ENCODE data around the gene CCDC51.
"Not testable (repeated sequence)": the region's sequence is repeated elsewhere in the genome, so short reads cannot be mapped to it uniquely, and the experiment has no call there.

The CCDC51 gene

DNA sequence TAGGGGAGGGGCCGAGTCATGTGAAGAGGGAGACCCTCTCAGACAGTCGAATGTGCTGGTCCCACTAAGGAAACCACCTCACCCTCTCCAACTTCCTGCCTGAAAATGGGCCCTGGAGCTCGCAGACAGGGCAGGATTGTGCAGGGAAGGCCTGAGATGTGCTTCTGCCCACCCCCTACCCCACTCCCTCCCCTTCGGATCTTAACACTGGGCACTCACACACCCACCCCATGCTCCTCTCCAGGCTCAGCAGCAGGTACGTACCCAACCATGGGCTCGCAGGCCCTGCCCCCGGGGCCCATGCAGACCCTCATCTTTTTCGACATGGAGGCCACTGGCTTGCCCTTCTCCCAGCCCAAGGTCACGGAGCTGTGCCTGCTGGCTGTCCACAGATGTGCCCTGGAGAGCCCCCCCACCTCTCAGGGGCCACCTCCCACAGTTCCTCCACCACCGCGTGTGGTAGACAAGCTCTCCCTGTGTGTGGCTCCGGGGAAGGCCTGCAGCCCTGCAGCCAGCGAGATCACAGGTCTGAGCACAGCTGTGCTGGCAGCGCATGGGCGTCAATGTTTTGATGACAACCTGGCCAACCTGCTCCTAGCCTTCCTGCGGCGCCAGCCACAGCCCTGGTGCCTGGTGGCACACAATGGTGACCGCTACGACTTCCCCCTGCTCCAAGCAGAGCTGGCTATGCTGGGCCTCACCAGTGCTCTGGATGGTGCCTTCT, 26.6 kb upstream of the CCDC51 start:
- no peak for DNase-seq (ENCODE audit: low read depth in 2 of 2)

DNA sequence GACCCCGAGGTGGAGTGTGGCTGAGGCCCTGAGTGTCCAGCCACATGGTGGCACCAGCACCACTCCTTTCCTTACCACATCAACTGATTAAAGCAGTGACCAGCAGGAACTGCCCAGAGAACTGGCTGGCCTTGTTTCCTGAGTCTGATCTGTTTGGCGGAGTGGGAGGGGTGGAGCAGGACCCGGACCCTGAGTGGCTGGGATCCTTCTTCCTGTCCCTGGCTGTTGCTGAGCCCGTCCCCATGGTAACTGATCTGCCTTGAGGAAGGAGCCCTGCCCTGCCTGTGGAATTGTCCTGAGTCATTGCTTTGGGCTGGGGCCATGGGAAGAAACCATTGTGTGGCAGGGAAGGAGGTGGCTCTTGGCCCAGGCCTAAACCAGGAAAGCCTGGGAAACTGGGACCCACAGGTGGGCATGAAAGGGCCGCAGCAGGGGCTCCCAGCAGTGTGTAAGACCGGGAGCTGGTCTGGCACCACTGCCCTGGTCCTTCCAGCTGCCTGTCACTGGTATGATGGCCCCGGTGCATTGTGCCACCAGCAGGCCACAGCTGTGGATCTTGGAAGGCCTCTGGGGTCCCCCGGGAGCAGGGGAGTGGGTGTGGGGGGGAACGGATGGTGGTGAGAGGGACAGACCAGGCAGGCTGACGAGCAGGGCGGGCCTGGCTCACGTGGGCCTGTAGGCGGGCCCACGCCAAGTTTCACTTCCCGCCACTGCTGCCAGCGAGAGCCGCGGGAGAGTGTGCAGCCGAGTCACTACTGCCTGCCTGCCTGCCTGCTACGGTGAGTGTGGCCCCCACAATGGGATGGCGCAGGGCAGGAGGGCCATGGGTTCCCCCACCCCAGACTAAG, 25.8 kb upstream of the CCDC51 start:
- DNase-seq (ENCODE audit: low read depth in 2 of 2), result peak; percentile 93

GRCh38 chr3:48465237-48465530, 25.3 kb upstream of the CCDC51 start:
- no peak for DNase-seq (ENCODE audit: low read depth in 2 of 2)

GRCh38 chr3:48464713-48465221, 24.8 kb upstream of the CCDC51 start:
- DNase-seq (ENCODE audit: low read depth in 2 of 2), result no peak

- no peak for DNase-seq (ENCODE audit: low read depth in 2 of 2)
Observed at GRCh38 chr3:48463703-48464102, 23.8 kb upstream of the CCDC51 start.

DNA sequence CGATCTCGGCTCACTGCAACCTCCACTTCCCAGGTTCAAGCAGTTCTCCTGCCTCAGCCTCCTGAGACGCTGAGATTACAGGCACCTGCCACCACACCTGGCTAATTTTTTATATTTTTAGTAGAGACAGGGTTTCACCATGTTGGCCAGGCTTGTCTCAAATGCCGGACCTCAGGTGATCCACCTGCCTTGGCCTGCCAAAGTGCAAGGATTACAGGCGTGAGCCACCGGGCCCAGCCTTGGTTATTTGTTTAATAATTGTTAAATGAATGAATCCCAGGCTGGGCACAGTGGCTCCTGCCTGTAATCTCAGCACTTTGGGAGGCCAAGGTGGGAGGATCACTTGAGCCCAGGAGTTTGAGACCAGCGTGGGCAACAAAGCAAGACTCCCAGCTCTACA, 21.8 kb upstream of the CCDC51 start:
- not testable (repeated sequence) for DNase-seq (ENCODE audit: low read depth in 2 of 2)

DNA sequence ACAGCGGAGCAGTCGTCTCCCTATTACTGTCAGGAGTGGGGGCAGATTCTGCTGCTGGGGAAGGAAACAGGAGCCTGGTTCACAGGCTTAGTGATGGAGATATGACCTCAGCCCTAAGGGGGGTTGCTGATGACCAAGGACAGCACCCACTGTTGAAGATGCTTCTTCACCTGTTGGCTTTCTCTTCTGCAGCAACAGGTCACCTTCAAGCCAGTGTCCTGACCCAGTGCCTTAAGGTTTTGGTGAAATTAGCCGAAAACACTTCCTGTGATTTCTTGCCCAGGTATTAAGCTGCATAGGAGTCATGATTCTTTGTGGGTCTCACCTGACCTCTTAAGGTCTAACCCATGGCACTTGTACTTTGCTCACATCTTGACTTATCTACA, 20.6 kb upstream of the CCDC51 start:
- DNase-seq (ENCODE audit: low read depth in 2 of 2), result no peak

DNA sequence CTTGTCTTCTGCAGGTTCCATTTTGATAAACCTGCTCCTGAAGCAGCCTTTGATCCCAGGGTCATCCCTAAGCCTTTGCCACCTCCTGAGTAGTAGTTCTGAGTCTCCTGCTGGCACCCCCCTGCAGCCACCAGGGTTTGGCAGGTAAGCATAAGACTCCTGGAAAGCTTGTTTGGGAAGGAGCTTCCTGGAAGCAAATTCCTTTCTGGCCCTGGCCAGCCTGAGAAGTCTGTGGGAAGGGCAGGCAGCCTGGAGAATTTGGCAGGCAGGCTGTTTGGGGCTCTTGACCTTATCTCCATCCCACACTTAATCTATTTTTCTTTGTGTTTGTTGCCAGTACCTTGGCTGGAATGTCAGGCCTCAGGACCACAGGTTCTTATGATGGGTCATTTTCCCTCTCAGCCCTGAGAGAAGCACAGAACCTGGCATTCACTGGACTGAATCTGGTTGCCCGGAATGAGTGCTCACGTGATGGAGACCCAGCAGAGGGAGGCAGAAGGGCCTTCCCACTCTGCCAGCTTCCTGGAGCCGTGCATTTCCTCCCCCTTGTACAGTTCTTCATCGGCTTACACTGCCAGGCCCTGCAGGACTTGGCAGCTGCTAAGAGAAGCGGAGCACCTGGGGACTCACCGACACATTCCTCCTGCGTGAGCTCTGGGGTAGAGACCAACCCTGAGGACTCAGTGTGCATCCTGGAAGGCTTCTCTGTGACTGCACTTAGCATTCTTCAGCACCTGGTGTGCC, 20.0 kb upstream of the CCDC51 start:
- no peak for DNase-seq (ENCODE audit: low read depth in 2 of 2)

DNA sequence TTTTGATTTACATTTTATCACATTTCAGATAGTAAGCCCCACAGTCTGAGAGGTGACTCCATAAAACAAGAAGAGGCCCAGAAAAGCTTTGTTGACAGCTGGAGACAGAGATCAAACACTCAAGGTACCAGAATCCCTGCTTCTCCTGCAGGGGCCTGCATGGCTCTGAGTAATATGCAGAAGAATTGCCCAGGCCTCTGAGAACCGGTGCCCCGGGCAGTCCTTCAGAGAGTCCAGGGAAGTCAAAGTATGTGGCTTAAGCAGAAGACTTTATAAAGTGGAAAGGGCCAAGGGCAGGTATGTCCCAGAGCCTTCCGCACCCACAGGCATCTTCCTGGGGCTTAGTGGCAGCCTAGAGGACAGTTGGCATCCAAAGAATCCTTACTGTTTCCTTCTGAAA, 19.4 kb upstream of the CCDC51 start:
- no peak for DNase-seq (ENCODE audit: low read depth in 2 of 2)

DNA sequence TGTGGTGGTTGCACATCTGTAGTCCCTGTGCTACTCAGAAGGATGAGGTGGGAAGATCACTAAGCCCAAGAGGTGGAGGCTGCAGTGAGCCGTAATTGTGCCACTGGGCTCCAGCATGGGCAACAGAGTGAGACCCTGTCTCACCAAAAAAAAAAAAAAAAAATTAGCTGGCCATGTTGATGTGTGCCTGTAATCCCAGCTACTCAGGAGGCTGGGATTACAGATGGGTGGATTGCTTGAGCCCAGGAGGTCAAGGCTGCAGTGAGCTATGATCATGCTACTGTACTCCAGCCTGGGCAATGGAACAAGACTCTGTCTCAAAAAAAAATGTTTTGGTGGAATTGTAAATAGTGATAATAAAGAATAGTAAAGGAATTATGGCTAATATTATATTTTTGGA, 16.5 kb upstream of the CCDC51 start:
- no peak for DNase-seq (ENCODE audit: low read depth in 2 of 2)

DNA sequence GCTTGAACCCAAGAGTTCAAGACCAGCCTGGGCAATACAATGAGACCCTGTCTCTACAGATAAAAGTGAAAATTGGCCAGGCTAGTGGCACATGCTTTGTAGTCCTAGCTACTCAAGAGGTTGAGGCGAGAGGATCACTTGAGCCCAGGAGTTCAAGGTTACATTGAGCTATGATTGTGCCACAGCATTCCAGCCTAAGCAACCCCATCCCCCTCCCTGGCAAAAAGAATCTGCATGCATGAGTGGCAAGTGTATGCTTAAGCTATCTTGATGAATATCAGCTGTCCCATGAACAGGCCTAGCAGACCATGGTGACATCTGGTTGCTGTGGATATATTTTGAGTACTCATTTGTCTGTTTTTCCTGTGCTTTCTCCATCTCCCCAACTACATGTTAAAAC, 11.4 kb upstream of the CCDC51 start:
- DNase-seq (ENCODE audit: low read depth in 2 of 2), result no peak

GRCh38 chr3:48446425-48447193, 6.7 kb upstream of the CCDC51 start, which contains the start of gene ATRIP:
TSS of gene ATRIP (plus strand) at chr3:48446737. CDS start at chr3:48446846, 109 bp downstream.
- peak; percentile 36 to 40 for DNase-seq (ENCODE audit: low read depth in 2 of 2)

- DNase-seq (ENCODE audit: low read depth in 2 of 2), result no peak
Observed at GRCh38 chr3:48446043-48446424, 6.1 kb upstream of the CCDC51 start.

DNA sequence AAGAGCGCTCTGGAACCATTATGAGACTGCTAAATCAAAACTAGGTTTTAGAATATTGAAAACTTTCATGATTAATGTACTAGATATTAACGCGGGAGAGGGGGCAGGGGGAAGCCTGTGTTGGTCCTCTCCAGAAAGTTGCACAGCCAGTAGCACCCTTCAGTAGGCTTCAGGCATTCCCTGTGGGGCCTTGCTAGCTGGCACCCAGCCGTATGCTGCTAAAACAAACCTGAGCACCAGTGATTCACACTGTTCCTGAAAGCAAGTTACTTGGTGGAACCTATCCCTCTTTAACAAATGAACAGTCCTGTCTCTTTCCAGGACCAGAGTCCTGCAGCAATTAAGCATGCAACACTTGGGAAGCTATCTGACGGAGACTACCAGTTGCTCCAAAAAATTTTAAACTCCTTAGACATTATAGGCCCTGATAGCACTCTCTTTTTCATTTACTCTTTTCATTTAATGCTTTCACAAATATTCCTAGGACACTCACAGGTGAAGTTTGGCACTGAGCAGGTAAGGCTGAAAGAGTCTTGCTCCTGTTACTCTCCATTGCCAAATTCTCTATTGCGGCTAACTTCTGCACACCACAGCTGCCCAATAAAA, 5.5 kb upstream of the CCDC51 start:
- DNase-seq (ENCODE audit: low read depth in 2 of 2), result no peak

- DNase-seq (ENCODE audit: low read depth in 2 of 2), result no peak
Observed at GRCh38 chr3:48441940-48442339, 2.0 kb upstream of the CCDC51 start.

GRCh38 chr3:48440590-48440958, 655 bp upstream of the CCDC51 start:
- no peak for DNase-seq (ENCODE audit: low read depth in 2 of 2)

- DNase-seq (ENCODE audit: low read depth in 2 of 2), result no peak
Observed at GRCh38 chr3:48437812-48438211, 2.1 kb downstream of the CCDC51 start.

DNA sequence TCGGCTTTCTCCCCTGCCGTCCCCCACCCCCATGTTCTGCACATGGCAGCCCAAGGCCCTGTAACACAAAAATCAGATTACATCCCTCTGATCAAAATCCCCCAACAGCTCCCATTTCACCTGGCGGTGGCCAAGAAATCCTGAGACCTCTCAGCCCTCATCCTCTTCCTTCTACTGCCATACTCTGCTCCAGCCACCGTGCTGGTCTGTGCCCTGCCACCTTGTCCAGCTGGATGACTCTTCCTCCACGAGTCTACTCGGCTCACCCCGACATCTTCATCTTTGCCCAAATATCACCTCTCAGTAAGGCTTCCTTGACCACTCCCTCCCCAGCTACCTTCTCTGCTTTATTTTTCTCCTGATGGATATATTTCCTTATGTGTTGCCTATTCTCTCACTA, 3.1 kb downstream of the CCDC51 start:
- no peak for DNase-seq (ENCODE audit: low read depth in 2 of 2)

GRCh38 chr3:48436477-48436787, 3.5 kb downstream of the CCDC51 start:
- no peak for DNase-seq (ENCODE audit: low read depth in 2 of 2)

- peak; percentile 39 to 43 for DNase-seq (ENCODE audit: low read depth in 2 of 2)
Observed at GRCh38 chr3:48435774-48436476, 4.0 kb downstream of the CCDC51 start.

- no peak for DNase-seq (ENCODE audit: low read depth in 2 of 2)
Observed at GRCh38 chr3:48435223-48435595, 4.7 kb downstream of the CCDC51 start.

Data from fibroblast of skin of left biceps (primary cell).